GM10266 (cell line): ENCODE measurements around the gene PI4KA.
"Not testable (repeated sequence)": the region's sequence is repeated elsewhere in the genome, so short reads cannot be mapped to it uniquely, and the experiment has no call there.

Experiments
- DNase-seq: peaks from one replicate; pipeline ENCODE4 v3.0.0; 2012; ENCODE audit errors: extremely low spot score
- CTCF ChIP-seq: IDR thresholded peaks from 2 replicates; pipeline ENCODE4 v1.5.1; 2012; ENCODE audit warnings: mild to moderate bottlenecking, low read depth; ENCODE audit not compliant: control insufficient read depth, insufficient read depth; ENCODE audit errors: missing control alignments

The PI4KA gene

GRCh38 chr22:20674998-20675397, 183.6 kb downstream of the PI4KA start:
- TF ChIP-seq CTCF = no peak
- no peak for DNase-seq

- TF ChIP-seq CTCF = no peak
- no peak for DNase-seq
Observed at GRCh38 chr22:20673295-20674195, 185.1 kb downstream of the PI4KA start.

GRCh38 chr22:20672732-20673131, 185.9 kb downstream of the PI4KA start:
- TF ChIP-seq CTCF = no peak
- no peak for DNase-seq

GRCh38 chr22:20672082-20672424, 186.6 kb downstream of the PI4KA start:
- no peak for DNase-seq

DNA sequence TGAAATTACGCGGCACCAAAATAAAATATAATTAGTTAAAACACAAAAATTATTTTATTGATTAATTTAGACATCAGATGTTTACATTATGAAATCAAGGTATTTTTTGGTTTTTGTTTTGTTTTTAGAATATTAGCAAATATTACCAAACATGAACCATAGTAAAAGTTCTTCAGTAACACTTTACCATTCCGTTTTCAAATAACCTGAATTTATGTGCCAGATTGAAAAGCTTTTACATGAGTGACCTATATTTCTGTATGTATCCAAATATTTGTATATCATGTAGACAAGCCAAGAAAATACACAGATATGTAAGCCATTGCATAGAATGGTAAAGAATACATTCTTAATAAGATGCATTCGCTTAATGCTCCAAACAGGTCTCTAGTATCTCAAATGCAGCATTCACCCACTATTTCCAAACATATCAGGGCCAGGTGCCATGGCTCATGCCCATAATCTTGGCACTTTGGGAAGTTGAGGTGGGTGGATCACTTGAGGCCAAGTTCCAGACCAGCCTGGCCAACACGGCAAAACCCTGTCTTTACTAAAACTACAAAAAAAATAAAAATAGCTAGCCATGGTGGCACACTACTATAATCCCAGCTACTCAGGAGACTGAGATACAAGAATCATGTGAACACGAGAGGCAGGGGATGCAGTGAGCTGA, 187.1 kb downstream of the PI4KA start:
- DNase-seq = no peak

More at GRCh38 chr22:20672082-20672424, 186.6 kb downstream of the PI4KA start:
- no peak for TF ChIP-seq CTCF

GRCh38 chr22:20670457-20671261, 188.0 kb downstream of the PI4KA start:
- DNase-seq = not testable (repeated sequence)

More for the DNA sequence above, 187.1 kb downstream of the PI4KA start:
- no peak for TF ChIP-seq CTCF

DNA sequence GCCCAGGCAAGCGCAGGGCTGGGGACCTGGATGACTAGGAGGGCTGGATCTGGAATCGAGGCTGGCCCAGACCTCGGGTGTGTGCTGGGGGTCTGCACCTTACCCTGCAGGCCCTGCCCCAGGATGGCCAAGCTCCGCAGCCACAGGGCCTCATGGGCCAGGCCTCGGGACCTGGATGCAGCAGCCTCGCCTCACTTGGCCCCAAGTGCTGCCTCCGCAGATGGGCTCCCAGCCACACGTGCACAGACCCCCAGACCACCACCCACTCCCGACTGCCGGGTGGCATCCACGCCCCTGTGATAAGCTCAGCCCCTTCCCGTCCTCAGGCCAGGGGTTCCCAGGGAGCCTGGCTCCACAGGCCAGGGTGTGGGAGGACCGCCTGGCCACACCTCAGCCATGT, 188.7 kb downstream of the PI4KA start:
- not testable (repeated sequence) for DNase-seq

DNA sequence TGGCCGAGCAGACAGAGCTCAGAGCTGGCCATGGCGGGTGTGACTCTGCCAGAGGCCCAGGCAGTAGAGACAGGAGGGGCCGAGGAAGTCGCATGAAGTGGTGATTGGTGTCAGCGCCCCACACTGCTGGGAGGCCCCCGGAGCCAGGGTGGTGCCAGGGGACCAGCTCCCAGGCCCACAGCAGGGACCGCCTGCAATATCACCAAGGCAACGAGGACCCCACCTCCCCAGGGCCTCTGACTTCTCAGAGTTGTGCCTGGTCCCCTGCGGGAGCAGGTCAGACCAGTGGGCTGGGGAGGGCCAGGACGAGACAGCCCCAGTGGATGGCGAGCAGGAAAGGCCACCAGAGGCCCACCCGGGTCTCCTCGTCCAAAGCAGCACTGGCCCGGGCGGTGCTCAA, 189.1 kb downstream of the PI4KA start:
- not testable (repeated sequence) for DNase-seq

DNA sequence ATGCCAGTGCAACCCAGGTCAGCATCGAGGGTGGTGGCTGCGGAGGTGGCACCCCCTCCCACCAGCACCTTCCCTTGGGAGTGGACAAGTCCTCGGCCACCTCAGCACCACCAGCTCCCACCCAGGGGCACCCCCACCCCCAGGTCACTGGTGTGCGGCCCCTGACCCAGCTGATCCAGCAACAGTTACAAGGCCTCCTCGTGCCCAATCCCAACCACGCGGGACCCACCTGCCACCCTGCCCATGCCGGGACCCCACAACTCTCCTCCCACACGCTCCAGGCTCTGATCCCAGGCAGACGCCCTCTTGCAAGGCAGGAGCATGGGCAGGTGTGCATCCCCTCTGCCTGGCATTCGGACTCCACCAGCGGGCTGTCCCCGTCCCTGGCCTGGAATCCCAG, 189.8 kb downstream of the PI4KA start:
- DNase-seq = not testable (repeated sequence)

DNA sequence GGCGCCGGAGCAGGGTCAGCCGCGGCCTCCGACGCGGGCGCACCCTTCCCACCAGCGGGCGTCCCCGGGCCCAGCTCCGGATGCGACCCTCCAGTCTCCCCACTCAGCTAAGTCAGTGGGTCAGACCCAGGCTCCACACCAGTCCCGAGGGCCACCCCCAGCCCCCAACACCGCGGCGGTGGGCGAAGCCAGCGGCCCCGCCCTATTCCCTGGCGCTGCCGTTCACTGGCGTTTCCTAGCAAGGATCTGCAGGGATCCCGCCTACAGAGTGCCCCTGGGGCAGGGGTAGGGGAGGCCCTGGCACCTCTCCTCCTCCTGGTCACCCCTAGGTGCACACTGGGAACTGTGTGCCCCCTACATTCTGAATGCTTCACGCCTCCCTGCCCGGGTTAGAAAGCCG, 190.4 kb downstream of the PI4KA start:
- DNase-seq = not testable (repeated sequence)

GRCh38 chr22:20667548-20667947, 191.1 kb downstream of the PI4KA start:
- not testable (repeated sequence) for DNase-seq
